Endothelial cell of umbilical vein (primary cell): ENCODE measurements around the gene MACROH2A1. TPM values are rescaled to one million over a fixed set of nuclear protein-coding genes. Genes with fewer than 3 reads are reported as not detected.

ENCODE experiments used
- BruUV-seq: library from RNA; stranded (reverse); fragments of 400-500 nt; replicated peaks from 2 replicates; lab custom pipeline; 2021; lab: Mats Ljungman, UMichigan
- CTCF ChIA-PET: fragments of 300-600, 350-600 bp; sonication (Branson Sonifier 250); formaldehyde crosslinking; loops from one replicate; lab custom pipeline; 2021; ENCODE audit warnings: antibody characterized with exemption, inconsistent platforms; lab: Charles Lee
- POLR2A ChIA-PET: fragments of 300-600, 350-600 bp; sonication (Branson Sonifier 250); formaldehyde crosslinking; loops from one replicate; lab custom pipeline; 2021; ENCODE audit warnings: antibody characterized with exemption, inconsistent platforms; lab: Charles Lee
- DNase-seq: peaks from one replicate; pipeline ENCODE4 v3.0.0-alpha.2; 2011; ENCODE audit warnings: low read depth, low spot score
- FAIRE-seq: peaks from 2 replicates; lab custom pipeline; 2011; peaks lifted over from hg19 to GRCh38; lab: Jason Lieb, UNC
- H2AFZ ChIP-seq: 2 replicates; pipeline ENCODE4 v1.6.0; 2012; ENCODE audit warnings: low read depth, low read length, control low read depth, inconsistent platforms
- H3K27ac ChIP-seq: 2 replicates; pipeline ENCODE4 v1.5.1; 2011; ENCODE audit warnings: low read depth, mild to moderate bottlenecking, control low read depth, low read length, moderate library complexity; ENCODE audit not compliant: insufficient read depth
- H3K27me3 ChIP-seq, 2 experiments: 2 replicates each; pipeline versions ENCODE4 v1.6.0 to v1.6.1; 2011; ENCODE audit warnings: low read length in 2 of 2, mixed read lengths in 1 of 2; ENCODE audit not compliant: control insufficient read depth in 2 of 2, insufficient read depth in 2 of 2
- H3K36me3 ChIP-seq, 2 experiments: 2 replicates in 1 of 2; 3 replicates in 1 of 2; pipeline ENCODE4 v1.5.1; 2011; ENCODE audit warnings: low read length in 2 of 2, mild to moderate bottlenecking in 1 of 2, moderate library complexity in 1 of 2; ENCODE audit not compliant: control insufficient read depth in 2 of 2, insufficient read depth in 2 of 2; ENCODE audit errors: extremely low read depth in 1 of 2
- H3K4me1 ChIP-seq: 3 replicates; pipeline ENCODE4 v1.5.1; 2011; ENCODE audit warnings: mild to moderate bottlenecking, low read length; ENCODE audit not compliant: control insufficient read depth, insufficient read depth; ENCODE audit errors: extremely low read depth
- H3K4me2 ChIP-seq: 2 replicates; pipeline ENCODE4 v1.6.1; 2011; ENCODE audit warnings: low read length, control low read depth, mixed read lengths; ENCODE audit not compliant: insufficient read depth
- H3K4me3 ChIP-seq, 3 experiments: fragments of 200-600 bp in 1 of 3; sonication (generic), shearing (Covaris generic) in 1 of 3; replicated peaks in 1 of 3; 2 replicates each; pipeline ENCODE4 v1.5.1; 2011 to 2016; ENCODE audit warnings: control low read depth in 3 of 3, low read length in 3 of 3, mild to moderate bottlenecking in 2 of 3, inconsistent platforms in 1 of 3, low read depth in 1 of 3, moderate library complexity in 1 of 3; ENCODE audit not compliant: insufficient read depth in 1 of 3
- H3K79me2 ChIP-seq: 2 replicates; pipeline ENCODE4 v1.6.0; 2012; ENCODE audit warnings: low read length, inconsistent platforms; ENCODE audit not compliant: control insufficient read depth, insufficient read depth
- H3K9ac ChIP-seq: replicated peaks from 2 replicates; pipeline ENCODE3; 2011; ENCODE audit warnings: low read length, control low read depth; ENCODE audit not compliant: insufficient read depth; ENCODE audit errors: extremely low read depth
- H3K9me1 ChIP-seq: replicated peaks from 3 replicates; pipeline ENCODE4 v1.6.0; 2011; ENCODE audit warnings: mild to moderate bottlenecking, low read length; ENCODE audit not compliant: control insufficient read depth, insufficient read depth; ENCODE audit errors: extremely low read depth
- H3K9me3 ChIP-seq: replicated peaks from 2 replicates; pipeline ENCODE4 v1.5.1; 2012; ENCODE audit warnings: low read length, inconsistent platforms; ENCODE audit not compliant: control insufficient read depth, insufficient read depth
- H4K20me1 ChIP-seq: replicated peaks from 2 replicates; pipeline ENCODE3; 2011; ENCODE audit warnings: mild to moderate bottlenecking, low read length; ENCODE audit not compliant: control insufficient read depth, insufficient read depth; ENCODE audit errors: extremely low read depth
- CTCF ChIP-seq, 2 donors: IDR thresholded peaks; 1 replicate in 1 of 2; 2 replicates in 1 of 2; pipeline ENCODE4 v1.5.1; 2011; ENCODE audit warnings: low read length in 2 of 2, mild to moderate bottlenecking in 2 of 2, moderate library complexity in 2 of 2, control low read depth in 1 of 2, inconsistent platforms in 1 of 2, low read depth in 1 of 2; ENCODE audit not compliant: insufficient read depth in 1 of 2; ENCODE audit errors: extremely low read depth in 1 of 2
- EZH2 ChIP-seq: IDR thresholded peaks from 2 replicates; pipeline ENCODE4 v1.6.1; 2012; ENCODE audit warnings: borderline replicate concordance, low read depth, mild to moderate bottlenecking, moderate library complexity, low read length, inconsistent platforms; ENCODE audit not compliant: severe bottlenecking
- FOS ChIP-seq: IDR thresholded peaks from 2 replicates; pipeline ENCODE4 v1.6.1; 2011; ENCODE audit warnings: mild to moderate bottlenecking, low read length, moderate library complexity, borderline replicate concordance; ENCODE audit not compliant: insufficient read depth
- GATA2 ChIP-seq: IDR thresholded peaks from 2 replicates; pipeline ENCODE4 v1.7.0; 2011; ENCODE audit warnings: low read depth, mild to moderate bottlenecking, moderate library complexity, mixed read lengths, low read length; ENCODE audit not compliant: insufficient read length, insufficient read depth
- JUN ChIP-seq: IDR thresholded peaks from 2 replicates; pipeline ENCODE4 v1.6.1; 2011; ENCODE audit warnings: borderline replicate concordance, low read depth; ENCODE audit not compliant: insufficient read length, insufficient read depth
- MAX ChIP-seq: IDR thresholded peaks from 2 replicates; pipeline ENCODE4 v1.6.1; 2011; ENCODE audit not compliant: insufficient read depth, insufficient read length
- MYC ChIP-seq: IDR thresholded peaks from one replicate; pipeline ENCODE4 v1.6.1; 2011; ENCODE audit warnings: mild to moderate bottlenecking, low read depth, low read length
- POLR2A ChIP-seq: IDR thresholded peaks from 2 replicates; pipeline ENCODE4 v1.6.1; 2012; ENCODE audit warnings: low read depth, mild to moderate bottlenecking, control low read depth, low read length
- POLR2AphosphoS5 ChIP-seq: IDR thresholded peaks from 2 replicates; pipeline ENCODE4 v1.6.1; 2012; ENCODE audit warnings: low read depth, mild to moderate bottlenecking, control low read depth, low read length, moderate library complexity; ENCODE audit not compliant: insufficient read depth
- dilution Hi-C: fragments of 300-500 bp; cut with MboI; formaldehyde crosslinking; loops from one replicate; pipeline ENCODE4 v1.15.0; 2019; ENCODE audit warnings: low sequenced_read_pairs; ENCODE audit not compliant: extremely low pct_ligation_motif_present
- intact Hi-C: fragments of 100-400 bp; cut with micrococcal nuclease; formaldehyde crosslinking; loops from one replicate; pipeline ENCODE4 v1.10.0; 2022
- polyA plus RNA-seq, 4 experiments: library from polyadenylated mRNA; depleted of rRNA in 3 of 4; stranded (reverse) in 3 of 4; unstranded in 1 of 4; fragments of >200 nt; gene quantifications; 2 replicates each; pipeline versions ENCODE4 v1.2.1 to v1.2.3, GENCODE V29; 2011 to 2012; ENCODE audit warnings: missing spikeins in 1 of 4
- total RNA-seq: library from RNA; stranded (reverse); gene quantifications from 2 replicates; pipeline ENCODE4 v1.2.3, GENCODE V29; 2021

The MACROH2A1 gene
- total and polyA plus RNA-seq, 2 donors (not counting 3 experiments of a cell fraction or from before 2014, with no cell fraction given): 89.3 to 147 TPM

GRCh38 chr5:135447298-135447929, 48.4 kb upstream of the MACROH2A1 start, which contains the start of gene DCANP1:
TSS of gene DCANP1 (minus strand) at chr5:135447348. CDS start at chr5:135447108, 240 bp downstream.
- no peak within 1 kb of the TSS for H3K4me2 ChIP-seq
- ChIA-PET CTCF (interaction anchor here (1.2 to 3.0 kb wide), 5 partner anchors 9 to 104 kb away, joined by 3 to 26 read pairs (median 4); no protein-coding TSS in a partner anchor), POLR2A (no interaction called here)
- H3K27ac ChIP-seq: no peak within 1 kb of the TSS
- TF ChIP-seq GATA2 (no peak), MYC (no peak), JUN (no peak), POLR2A (no peak), FOS (no peak), POLR2AphosphoS5 (no peak), EZH2 (no peak), CTCF (IDR thresholded peaks at IDR 0.05; ENCODE audit: extremely low read depth in 1 of 2, insufficient read depth in 1 of 2, low read depth in 1 of 2, low read length in 2 of 2) (no peak), MAX (no peak)
- no peaks in the 10 kb centered on the region for H3K9me1 ChIP-seq
- no peaks in the 10 kb centered on the region for H4K20me1 ChIP-seq
- DNase-seq (no peak), FAIRE-seq (no peak)
- BruUV-seq: no TSS peak
- no peak within 1 kb of the TSS for H3K4me3 ChIP-seq
- dilution Hi-C loops: no loop called here
- intact Hi-C loops: no loop called here
- H3K9me3 ChIP-seq: no peaks in the 10 kb centered on the region
- H3K79me2 ChIP-seq: no peaks in the 10 kb centered on the region
- H3K27me3 ChIP-seq: peaks cover 2 to 5% of the 10 kb centered on the region in 2 experiments
- no peak within 1 kb of the TSS for H3K9ac ChIP-seq
- H2AFZ ChIP-seq: no peak within 1 kb of the TSS
- H3K36me3 ChIP-seq: no peaks in the 10 kb centered on the region
- H3K4me1 ChIP-seq: no peaks in the 10 kb centered on the region
